Measurements from ENCODE around the gene C1orf146. TPM values are rescaled to one million over a fixed set of nuclear protein-coding genes. Genes with fewer than 3 reads are reported as not detected.

C1orf146 gene
- total RNA-seq, 1 donor = not detected

DNA sequence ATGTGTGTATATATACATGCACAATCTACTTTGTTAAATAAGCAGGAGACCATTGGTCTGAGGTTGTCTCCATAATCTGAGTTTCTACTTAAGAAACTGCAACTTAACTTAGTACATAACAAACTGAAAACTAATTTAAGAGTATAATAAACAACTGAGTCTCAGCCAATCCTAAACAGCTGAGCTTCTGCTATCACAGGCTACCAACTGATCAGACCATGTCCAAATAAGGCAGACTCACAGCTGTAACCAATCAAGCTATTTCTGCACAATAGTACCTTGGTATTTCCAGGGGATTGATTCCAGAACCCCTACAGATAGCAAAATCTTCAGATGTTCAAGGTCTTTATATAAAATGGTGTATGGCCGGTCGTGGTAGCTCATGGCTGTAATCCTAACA, 26.0 kb upstream of the C1orf146 start:
- no peak for DNase-seq (ENCODE audit: low read depth)
- H3K4me3 ChIP-seq (ENCODE audit: low read depth, low read length) = no peak overlapping the region
- TF ChIP-seq, protein P1, sequence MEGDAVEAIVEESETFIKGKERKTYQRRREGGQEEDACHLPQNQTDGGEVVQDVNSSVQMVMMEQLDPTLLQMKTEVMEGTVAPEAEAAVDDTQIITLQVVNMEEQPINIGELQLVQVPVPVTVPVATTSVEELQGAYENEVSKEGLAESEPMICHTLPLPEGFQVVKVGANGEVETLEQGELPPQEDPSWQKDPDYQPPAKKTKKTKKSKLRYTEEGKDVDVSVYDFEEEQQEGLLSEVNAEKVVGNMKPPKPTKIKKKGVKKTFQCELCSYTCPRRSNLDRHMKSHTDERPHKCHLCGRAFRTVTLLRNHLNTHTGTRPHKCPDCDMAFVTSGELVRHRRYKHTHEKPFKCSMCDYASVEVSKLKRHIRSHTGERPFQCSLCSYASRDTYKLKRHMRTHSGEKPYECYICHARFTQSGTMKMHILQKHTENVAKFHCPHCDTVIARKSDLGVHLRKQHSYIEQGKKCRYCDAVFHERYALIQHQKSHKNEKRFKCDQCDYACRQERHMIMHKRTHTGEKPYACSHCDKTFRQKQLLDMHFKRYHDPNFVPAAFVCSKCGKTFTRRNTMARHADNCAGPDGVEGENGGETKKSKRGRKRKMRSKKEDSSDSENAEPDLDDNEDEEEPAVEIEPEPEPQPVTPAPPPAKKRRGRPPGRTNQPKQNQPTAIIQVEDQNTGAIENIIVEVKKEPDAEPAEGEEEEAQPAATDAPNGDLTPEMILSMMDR (IDR thresholded peaks at IDR 0.05; ENCODE audit: insufficient read depth, low read depth, low read length) = no peak

DNA sequence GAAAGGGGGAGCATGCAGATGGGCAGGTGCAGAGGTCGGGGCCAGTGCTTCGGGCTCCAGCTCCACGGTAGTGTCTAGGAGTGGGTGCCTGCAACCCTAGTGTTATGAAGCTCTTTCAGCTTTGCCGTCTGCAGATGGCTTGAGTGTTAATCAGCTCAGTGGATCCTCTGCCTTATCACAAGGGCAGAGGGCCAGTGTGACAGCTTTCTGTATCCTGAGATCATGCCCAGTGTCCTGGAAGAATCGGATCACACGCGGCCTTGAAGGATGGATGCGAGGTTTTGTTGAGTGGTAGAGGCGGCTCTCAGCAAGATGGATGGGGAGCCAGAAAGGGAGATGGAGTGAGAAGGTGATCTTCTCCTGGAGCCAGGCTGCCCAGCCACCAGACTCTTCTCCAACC, 25.5 kb upstream of the C1orf146 start:
- TF ChIP-seq, protein P1 (IDR thresholded peaks at IDR 0.05; ENCODE audit: insufficient read depth, low read depth, low read length) = no peak
- DNase-seq (ENCODE audit: low read depth) = no peak
- H3K4me3 ChIP-seq (ENCODE audit: low read depth, low read length) = no peak overlapping the region

DNA sequence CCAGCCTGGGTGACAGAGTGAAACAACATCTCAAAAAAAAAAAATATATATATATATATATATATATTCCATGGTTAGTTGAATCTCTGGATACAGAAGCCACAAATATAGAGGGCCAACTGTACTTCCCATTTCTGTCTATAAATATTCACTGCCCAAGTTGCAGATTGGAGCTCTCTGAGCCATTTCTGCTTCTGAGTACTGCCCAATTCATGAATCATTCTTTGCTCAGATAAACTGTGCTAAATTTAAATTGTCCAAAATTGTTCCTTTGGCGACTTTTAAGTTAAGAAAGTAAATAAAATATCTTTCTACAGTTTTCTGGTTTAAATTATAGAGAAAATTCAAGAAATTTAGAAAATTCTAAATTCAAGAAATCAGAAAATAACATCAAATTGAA, 23.2 kb upstream of the C1orf146 start:
- no peak overlapping the region for H3K4me3 ChIP-seq (ENCODE audit: low read depth, low read length)
- DNase-seq (ENCODE audit: low read depth) = no peak
- TF ChIP-seq, protein P1 (IDR thresholded peaks at IDR 0.05; ENCODE audit: insufficient read depth, low read depth, low read length) = no peak

DNA sequence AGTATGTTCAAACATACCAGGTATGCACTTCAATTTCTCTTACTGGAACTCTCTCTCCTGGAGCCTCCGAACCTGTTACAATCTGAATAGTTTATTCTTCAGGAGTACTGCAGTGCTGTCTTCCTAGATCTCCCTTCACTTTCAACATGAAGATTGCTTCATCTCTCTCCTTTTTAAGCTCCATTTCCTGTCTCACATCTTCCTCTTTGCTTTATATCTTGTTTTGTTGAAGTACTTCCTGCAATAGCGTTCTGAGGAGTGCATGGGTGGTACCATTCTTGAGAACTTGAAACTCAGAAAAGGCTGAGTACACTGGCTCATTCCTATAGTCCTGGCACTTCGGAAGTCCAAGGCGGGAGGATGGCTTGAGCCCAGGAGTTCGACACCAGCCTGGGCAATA, 15.7 kb upstream of the C1orf146 start:
- no peak overlapping the region for H3K4me3 ChIP-seq (ENCODE audit: low read depth, low read length)
- TF ChIP-seq, protein P1 (IDR thresholded peaks at IDR 0.05; ENCODE audit: insufficient read depth, low read depth, low read length) = no peak
- DNase-seq (ENCODE audit: low read depth) = no peak

DNA sequence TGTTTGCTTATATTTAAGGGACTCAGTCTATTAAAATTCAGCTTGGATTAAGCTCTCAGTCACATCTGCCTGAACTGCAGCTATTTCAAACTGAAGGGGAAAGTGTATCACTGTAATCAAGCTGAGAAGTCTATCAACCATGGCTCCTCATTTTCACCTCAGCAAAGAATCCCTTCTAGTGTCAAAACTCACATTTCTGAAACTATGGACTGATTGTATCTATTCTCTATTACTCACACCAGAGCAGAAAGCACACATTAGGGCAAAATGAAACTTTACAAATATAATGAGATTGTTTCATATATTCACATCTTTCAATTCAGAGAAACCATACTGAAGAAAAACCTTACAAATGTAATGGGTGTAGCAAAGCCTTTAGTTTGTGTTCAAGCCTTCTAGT, 14.6 kb upstream of the C1orf146 start:
- TF ChIP-seq, protein P1 (IDR thresholded peaks at IDR 0.05; ENCODE audit: insufficient read depth, low read depth, low read length) = no peak
- no peak for DNase-seq (ENCODE audit: low read depth)
- H3K4me3 ChIP-seq (ENCODE audit: low read depth, low read length) = no peak overlapping the region

DNA sequence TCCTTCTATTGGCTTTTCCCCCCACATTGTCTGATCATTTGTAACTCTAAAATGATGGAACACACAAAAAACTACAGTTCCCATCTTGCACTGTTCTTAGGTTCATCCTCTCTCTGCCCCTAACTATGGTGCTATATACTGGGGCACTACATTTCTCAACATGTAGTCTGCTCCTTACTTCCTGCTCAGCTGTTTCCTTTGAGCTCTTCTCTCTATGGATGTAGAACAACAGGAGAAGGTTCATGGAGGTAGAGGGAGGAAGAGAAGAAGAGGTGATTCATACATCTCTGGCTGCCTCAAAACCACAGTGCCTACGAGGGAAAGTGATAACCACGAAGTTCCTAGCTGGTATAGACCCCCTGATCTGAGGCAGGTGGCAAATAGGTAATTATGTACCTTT, 7.0 kb upstream of the C1orf146 start:
- no peak overlapping the region for H3K4me3 ChIP-seq (ENCODE audit: low read depth, low read length)
- no peak for DNase-seq (ENCODE audit: low read depth)

DNA sequence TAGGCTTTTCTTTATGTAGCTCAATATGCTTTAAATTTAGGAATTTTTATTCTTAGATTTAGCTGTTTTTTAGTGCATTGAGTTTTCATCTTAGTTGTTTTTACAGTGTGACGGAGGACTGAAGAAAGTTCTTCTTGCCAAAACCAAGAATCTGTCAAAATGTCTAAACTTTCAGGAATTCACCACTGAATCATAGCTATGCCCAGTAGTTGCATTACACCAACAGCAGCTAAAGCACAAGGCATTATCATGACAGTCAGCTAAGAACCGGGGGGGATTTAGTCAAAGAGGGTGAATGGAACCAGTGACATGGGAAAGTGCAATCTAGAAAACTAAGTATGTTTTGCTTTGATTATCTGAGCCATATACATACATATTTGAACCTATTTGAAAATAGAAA, 6.5 kb upstream of the C1orf146 start:
- H3K4me3 ChIP-seq (ENCODE audit: low read depth, low read length) = no peak overlapping the region
- TF ChIP-seq, protein P1 (IDR thresholded peaks at IDR 0.05; ENCODE audit: insufficient read depth, low read depth, low read length) = no peak
- DNase-seq (ENCODE audit: low read depth) = no peak

More for the DNA sequence above, 7.0 kb upstream of the C1orf146 start:
- TF ChIP-seq, protein P1 (IDR thresholded peaks at IDR 0.05; ENCODE audit: insufficient read depth, low read depth, low read length) = no peak

Measured in fibroblast of villous mesenchyme (primary cell).